Measurements from ENCODE around the gene FAIM2. TPM values are rescaled to one million over a fixed set of nuclear protein-coding genes. Genes with fewer than 3 reads are reported as not detected.

The FAIM2 gene
- total RNA-seq, 1 donor from 2014 or later, result 1.2 TPM

GRCh38 chr12:49895773-49896172 lies 7.9 kb downstream of the FAIM2 start:
- TF ChIP-seq CTCF (IDR thresholded peaks at IDR 0.05), result no peak
- H3K4me1 ChIP-seq, result no peaks in the 10 kb centered on the region
- intact Hi-C loops (cut with DNase I), result no loop called here

GRCh38 chr12:49894751-49895148 lies 8.9 kb downstream of the FAIM2 start:
- intact Hi-C loops (cut with DNase I), result no loop called here
- H3K27me3 ChIP-seq, result no peaks in the 10 kb centered on the region
- DNase-seq (no peak), ATAC-seq (no peak)
- no peak overlapping the region for H3K27ac ChIP-seq
- H3K36me3 ChIP-seq, result no peaks in the 10 kb centered on the region
- TF ChIP-seq CTCF (IDR thresholded peaks at IDR 0.05), result no peak
- H3K9me3 ChIP-seq, result no peaks in the 10 kb centered on the region
- no peak overlapping the region for H3K4me3 ChIP-seq
- no peaks in the 10 kb centered on the region for H3K4me1 ChIP-seq

More at GRCh38 chr12:49895773-49896172, 7.9 kb downstream of the FAIM2 start:
- no peaks in the 10 kb centered on the region for H3K27me3 ChIP-seq
- H3K27ac ChIP-seq, result no peak overlapping the region
- no peaks in the 10 kb centered on the region for H3K36me3 ChIP-seq
- H3K9me3 ChIP-seq, result no peaks in the 10 kb centered on the region
- ATAC-seq (no peak), DNase-seq (no peak)
- no peak overlapping the region for H3K4me3 ChIP-seq

- Histone ChIP-seq H3K9me3 (no peaks in the 10 kb centered on the region), H3K4me3 (no peak overlapping the region), H3K4me1 (no peaks in the 10 kb centered on the region), H3K27me3 (no peaks in the 10 kb centered on the region), H3K27ac (no peak overlapping the region), H3K36me3 (no peaks in the 10 kb centered on the region)
- no peak for ATAC-seq
- DNase-seq, result no peak
- no peak for TF ChIP-seq CTCF (IDR thresholded peaks at IDR 0.05)
- intact Hi-C loops (cut with DNase I), result no loop called here
Observed at GRCh38 chr12:49893753-49894750, 9.6 kb downstream of the FAIM2 start.

GRCh38 chr12:49892732-49893317 lies 10.9 kb downstream of the FAIM2 start:
- no peaks in the 10 kb centered on the region for H3K4me1 ChIP-seq
- H3K9me3 ChIP-seq, result no peaks in the 10 kb centered on the region
- no peak for ATAC-seq

More at GRCh38 chr12:49892732-49893317, 10.9 kb downstream of the FAIM2 start:
- H3K36me3 ChIP-seq, result no peaks in the 10 kb centered on the region
- no peaks in the 10 kb centered on the region for H3K27me3 ChIP-seq
- no peak overlapping the region for H3K4me3 ChIP-seq
- no peak for TF ChIP-seq CTCF (IDR thresholded peaks at IDR 0.05)
- no peak overlapping the region for H3K27ac ChIP-seq
- no peak for DNase-seq
- intact Hi-C loops (cut with DNase I), result no loop called here
